HepG2 (cell line): Measurements from ENCODE around the gene DCAF7.

Source experiments
- FOXK2 ChIP-seq: fragments of 450-650 bp; IDR thresholded peaks from 2 replicates; pipeline ENCODE4 v1.6.1; 2016
- PRPF4 ChIP-seq: fragments of 200-400 bp; formaldehyde crosslinking; IDR thresholded peaks from 2 replicates; pipeline ENCODE4 v1.6.1; 2016; ENCODE audit warnings: low read length, low read depth; ENCODE audit not compliant: poor library complexity, severe bottlenecking
- SMAD1 ChIP-seq: sonication (generic); formaldehyde crosslinking; IDR thresholded peaks from 2 replicates; pipeline ENCODE4 v1.4.0; 2020; ENCODE audit warnings: missing genetic modification reagents, low read depth, mild to moderate bottlenecking, borderline replicate concordance
- ZNF468 ChIP-seq: sonication (generic); formaldehyde crosslinking; IDR thresholded peaks from 2 replicates; pipeline ENCODE4 v1.8.0; 2022; ENCODE audit warnings: mild to moderate bottlenecking, moderate library complexity, missing genetic modification reagents

- TF ChIP-seq PRPF4: no peak
- TF ChIP-seq SMAD1: no peak
- no peak for TF ChIP-seq ZNF468 (CRISPR knock-in tag)
- no peak for TF ChIP-seq FOXK2
Measured at GRCh38 chr17:63631626-63632025, 81.3 kb downstream of the DCAF7 start.
